NCI-H82 (cell line): Measurements from ENCODE around the gene CPSF3.

Source experiments
- DNase-seq: peaks from one replicate; lab custom pipeline; 2025; lab: John Stamatoyannopoulos, UW

Gene CPSF3

DNA sequence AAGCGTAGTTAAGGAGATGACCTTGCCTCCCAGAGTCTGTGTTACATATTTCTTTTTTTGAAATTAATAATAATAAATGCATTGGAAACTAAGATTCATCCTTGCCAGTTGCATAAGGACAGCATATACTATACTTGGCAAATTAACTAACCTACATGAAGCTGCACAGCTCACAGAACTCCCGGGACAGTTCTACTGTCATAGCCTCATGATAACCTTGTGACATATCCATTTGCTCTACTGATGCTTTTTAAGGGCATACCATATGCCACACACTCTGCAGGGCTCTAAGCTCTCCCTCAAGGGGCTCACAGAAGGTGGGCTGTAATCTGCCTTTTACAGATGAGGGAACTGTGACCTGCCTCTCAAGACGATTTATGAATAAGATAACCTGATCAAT is 3.9 kb upstream of the CPSF3 start:
- DNase-seq, result peak; percentile 65

DNA sequence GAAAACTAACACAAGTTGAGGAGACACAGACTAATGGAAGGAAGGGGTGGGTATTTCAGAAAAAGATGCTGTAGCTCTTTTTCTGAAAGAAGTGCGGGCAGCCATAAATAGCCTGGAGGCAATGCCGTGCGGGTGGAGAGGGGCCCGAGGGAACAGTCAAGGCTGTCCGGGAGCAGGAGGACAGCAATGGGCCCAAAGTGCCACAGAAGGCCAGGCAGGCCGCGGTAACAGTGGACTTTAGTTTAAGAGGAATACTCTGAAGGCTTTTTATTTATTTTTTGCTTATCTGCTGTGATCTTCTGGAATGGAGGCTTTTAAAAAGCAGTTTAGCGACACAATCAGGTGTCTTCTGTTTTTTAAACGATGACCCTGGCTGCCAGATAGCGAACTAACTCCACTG is 3.0 kb upstream of the CPSF3 start:
- DNase-seq, result no peak

DNA sequence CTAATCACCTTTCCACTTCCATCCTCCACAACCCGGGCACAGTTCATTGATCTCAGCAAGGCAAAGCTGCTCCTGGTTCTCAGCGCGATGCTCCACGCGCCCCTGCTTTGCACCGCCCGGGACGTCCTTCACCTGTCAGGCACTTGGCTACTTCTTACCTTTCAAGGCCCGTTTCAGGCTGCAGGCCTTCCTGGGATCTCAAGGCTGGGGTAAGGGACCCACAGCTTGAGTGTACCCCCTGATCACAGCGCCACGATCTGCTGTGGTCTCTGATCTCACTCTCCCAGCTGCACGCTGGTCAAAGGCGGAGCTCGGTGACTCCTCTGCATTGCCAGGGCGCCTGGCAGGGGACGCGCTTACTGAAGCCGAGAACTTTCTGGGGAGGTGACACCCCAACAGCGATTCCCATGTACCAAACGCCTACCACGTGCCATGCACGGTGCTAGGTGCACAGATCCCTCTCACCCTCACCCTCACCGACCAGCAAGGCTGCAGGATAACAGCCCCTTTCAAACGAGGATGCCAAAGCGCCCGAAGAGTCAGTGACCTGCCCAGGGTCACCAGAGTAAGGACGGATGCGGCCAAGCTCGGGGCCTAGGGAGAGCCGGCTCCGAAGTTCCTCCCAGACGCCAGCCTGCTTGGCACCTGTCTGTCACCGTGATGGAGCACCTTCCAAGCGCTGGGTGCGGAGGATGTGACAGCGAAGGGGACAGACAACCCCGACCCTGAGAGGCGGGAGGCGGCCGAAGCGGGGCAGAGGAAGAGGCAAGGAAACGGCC is 944 bp upstream of the CPSF3 start:
- DNase-seq, result peak; percentile 84

- peak; percentile 47 for DNase-seq
These were observed 443 bp downstream of the CPSF3 start for GRCh38 chr2:9423922-9424272.

DNA sequence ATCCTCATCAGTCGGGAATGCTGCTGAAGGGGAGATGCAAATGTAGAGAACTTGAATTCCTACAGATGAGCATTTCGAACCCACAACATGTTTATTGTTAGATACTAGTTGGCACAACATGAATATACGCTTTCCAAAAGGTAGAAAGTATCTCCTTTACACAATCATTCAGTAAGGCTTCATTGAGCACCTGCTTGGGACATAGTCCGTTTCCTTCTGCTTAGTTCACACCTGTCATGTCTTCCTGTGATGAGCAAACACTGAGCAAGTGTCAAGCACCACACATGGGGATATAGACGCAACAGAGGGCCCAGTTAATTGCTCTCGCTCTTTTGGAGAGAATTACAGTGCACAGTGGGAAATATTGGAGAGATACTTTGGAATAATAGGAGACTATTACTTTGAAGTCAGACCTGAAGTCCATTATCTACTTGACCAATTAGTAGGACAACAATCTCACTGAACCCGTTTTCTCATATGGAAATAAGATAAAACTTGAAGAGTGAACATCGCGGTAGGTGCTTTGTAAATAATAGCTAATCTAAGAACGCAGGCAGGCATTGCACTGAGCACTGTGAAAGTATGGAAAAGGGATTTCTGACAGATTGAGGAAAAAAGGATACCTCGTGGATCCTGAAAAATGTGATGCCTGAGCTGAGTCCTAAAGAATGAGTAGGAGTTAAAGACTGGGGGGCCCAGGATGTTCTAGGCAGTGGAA is 1.2 kb downstream of the CPSF3 start:
- DNase-seq, result no peak

- DNase-seq, result no peak
These were observed 5.6 kb downstream of the CPSF3 start for GRCh38 chr2:9428965-9429577.

GRCh38 chr2:9430316-9431293 is 7.2 kb downstream of the CPSF3 start:
- no peak for DNase-seq

DNA sequence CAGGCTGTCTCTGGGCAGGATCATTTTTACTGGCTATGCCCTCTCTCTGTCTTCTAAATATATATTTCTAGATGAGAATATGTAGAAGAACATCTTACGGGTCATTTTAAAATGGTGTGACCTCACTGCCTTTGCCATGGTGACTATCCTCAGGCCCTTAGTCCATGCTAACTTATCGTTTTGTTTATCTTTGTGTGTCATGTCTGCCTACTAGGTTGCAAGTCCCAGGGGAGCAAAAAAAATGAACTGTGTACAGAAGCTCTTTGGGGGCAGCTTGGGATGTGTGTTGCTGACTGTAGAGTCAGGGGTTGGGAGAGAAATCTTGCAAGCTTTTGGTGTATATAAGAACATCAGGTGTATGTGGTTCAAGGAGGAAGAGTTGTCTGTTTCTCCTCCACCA is 11.0 kb downstream of the CPSF3 start:
- DNase-seq, result no peak

DNA sequence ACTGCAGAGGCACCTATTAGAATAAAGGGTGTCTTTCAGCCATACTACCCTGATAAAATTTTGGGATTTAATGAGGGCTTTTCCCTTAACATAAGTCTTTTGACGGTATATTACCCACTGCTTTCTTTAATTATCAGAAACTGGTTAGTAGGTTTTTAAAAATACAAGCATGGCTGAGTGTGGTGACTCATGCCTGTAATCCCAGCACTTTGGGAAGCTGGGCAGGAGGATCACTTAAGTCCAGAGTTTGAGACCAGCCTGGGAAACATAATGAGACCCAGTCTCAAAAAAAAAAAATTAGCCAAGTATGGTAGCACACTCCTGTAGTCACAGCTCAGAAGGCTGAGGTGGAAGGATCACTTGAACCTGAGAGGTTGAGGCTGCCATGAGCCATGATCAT is 16.1 kb downstream of the CPSF3 start:
- DNase-seq, result no peak

DNA sequence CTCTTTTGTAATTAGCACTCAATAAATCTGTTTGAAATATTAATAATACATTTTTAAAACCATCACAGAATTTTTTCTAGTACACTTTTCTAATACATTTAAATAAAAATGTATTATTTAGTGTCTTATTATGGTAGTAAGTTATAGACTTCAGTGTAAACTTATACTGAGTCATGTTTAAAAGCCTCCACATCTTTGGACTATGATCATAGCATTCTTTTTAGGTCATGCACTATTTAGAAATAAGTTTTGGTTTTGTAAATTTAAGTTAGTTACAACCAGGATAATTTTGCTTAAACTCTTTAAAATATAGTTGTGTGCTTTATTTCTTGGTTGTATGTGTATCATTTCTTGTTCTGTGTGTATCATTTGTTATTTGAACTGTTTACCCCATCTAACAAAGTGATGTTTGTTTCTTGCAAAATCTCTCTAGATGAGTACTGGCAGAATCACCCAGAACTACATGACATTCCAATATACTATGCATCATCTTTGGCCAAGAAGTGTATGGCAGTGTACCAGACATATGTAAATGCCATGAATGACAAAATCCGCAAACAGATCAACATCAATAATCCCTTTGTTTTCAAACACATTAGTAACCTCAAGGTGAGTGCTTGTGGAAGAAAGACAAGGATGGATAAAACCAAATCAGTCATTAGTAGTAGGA is 16.7 kb downstream of the CPSF3 start:
- no peak for DNase-seq

- no peak for DNase-seq
These were observed 18.1 kb downstream of the CPSF3 start for GRCh38 chr2:9441556-9441955.

- DNase-seq, result no peak
These were observed 20.1 kb downstream of the CPSF3 start for GRCh38 chr2:9443526-9443925.

DNA sequence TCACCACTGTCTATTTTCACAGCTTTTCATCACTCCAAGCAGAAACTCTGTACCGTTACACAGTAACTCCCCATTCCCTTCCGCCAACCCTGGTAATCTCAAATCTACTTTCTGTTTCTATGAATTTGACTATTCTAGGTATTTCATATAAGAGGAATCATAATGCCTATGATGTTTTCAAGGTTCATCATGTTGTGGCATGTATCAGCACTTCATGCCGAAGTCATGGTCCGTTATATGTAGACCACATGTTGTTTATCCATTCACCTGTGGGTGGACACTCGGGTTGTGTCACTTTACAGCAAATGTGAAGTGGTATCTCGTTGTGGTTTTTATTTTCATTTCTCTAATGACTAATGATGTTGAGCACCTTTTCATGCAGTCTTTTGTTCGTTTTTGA is 21.6 kb downstream of the CPSF3 start:
- DNase-seq, result no peak

DNA sequence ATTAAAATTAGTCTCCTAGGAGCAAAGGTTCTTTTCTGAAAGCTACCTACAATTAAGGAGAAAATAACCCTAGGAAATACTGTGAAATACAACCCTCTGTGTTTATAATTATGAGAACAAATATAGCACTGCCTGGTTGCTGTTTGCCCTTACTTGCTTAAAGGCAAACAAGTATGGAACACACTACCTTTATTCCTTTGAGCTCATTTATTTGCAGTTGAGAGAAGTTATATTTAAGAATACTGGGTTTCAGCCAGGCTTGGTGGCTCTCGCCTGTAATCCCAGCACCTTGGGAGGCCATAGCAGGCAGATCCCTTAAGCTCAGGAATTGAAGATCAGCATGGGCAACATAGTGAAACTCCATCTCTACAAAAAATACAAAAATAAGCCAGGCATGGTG is 27.8 kb downstream of the CPSF3 start:
- DNase-seq, result no peak

- DNase-seq, result no peak
These were observed 37.1 kb downstream of the CPSF3 start for GRCh38 chr2:9460441-9461017.

- DNase-seq, result no peak
These were observed 37.6 kb downstream of the CPSF3 start for GRCh38 chr2:9461079-9461478.

GRCh38 chr2:9462313-9462712 is 38.9 kb downstream of the CPSF3 start:
- DNase-seq, result no peak

DNA sequence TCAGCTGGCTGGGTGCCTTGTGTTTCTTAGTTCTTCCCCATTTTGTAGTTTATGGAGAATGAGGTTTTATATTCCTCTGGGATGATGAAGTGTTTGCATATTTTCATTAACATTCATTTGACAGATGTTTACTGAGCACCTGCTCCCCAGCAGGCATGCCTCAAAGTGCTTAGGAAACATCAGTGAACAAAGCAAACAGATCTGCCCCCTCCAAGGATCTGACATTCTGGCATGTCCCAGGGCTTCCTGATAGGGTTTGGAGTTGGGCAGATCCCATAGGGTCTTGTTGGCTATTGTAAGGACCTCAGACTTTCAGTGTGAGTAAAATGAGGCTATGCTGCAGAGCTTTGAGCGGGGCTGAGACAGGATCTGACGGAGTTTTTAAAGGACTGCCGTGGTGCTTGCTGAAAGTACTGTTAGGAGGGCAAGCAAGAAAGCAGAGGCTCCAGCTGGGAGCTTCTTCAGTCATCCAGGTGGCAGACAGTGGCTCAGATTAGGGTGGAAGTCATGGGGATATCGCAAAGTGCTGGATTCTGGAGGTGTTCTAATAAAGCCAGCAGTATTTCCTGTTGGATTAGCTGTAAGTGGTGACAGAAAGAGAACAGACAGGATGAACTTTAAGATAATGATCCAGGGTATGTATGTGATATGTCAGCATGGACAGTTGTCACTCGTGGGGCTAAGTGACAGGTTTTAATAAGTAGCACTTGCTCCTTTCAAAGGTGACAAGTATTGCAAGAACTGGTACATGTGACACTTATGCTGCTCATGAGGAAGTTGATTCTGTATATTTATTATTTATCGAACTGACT is 39.6 kb downstream of the CPSF3 start:
- DNase-seq, result peak; percentile 16

- DNase-seq, result no peak
These were observed 40.2 kb downstream of the CPSF3 start for GRCh38 chr2:9463698-9464034.

DNA sequence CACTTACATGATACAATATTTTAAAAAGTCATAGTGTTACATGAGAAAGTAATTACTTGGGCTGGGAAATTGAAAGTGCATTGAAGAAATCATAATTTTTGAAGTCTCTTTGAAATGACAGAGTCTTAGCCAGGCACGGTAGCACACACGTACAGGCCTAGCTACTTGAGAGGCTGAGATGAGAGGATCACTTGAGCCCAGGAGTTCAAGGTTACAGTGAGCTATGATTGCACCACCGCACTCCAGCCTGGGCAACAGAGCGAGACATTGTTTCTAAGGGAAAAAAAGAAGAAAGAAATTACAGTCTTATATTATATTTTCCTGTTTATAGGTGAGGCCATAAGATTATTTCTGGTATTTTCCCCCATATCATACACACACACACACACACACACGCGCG is 41.7 kb downstream of the CPSF3 start:
- DNase-seq, result no peak
